GM10266 (cell line): ENCODE measurements around the gene PTCH2.

Experiments used
- DNase-seq: peaks from one replicate; pipeline ENCODE4 v3.0.0; 2012; ENCODE audit errors: extremely low spot score
- TF ChIP-seq, protein P1 (sequence below): IDR thresholded peaks from 2 replicates; pipeline ENCODE4 v1.5.1; 2012; ENCODE audit warnings: mild to moderate bottlenecking, low read depth; ENCODE audit not compliant: control insufficient read depth, insufficient read depth; ENCODE audit errors: missing control alignments

The PTCH2 gene

DNA sequence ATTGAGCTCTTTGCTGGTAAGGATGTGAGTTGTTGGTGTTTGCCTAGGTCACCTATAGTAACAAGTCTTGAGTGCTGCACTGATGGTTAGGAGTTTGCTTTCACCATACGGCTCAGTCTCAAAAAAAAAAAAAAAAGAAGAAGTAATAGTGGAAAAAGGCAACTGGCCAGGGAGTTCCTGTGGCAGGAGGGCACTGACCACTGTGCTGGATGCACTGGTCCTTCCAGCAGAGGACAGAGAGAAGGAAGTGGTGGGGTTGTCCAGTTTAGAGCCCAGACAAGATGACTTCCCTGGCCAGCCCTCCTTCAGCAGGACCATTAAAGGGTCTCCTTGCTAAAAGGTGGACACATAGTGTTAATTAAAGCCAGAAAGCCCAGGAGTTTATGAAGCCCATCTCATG lies 11.9 kb upstream of the PTCH2 start:
- DNase-seq, result no peak
- TF ChIP-seq, protein P1, sequence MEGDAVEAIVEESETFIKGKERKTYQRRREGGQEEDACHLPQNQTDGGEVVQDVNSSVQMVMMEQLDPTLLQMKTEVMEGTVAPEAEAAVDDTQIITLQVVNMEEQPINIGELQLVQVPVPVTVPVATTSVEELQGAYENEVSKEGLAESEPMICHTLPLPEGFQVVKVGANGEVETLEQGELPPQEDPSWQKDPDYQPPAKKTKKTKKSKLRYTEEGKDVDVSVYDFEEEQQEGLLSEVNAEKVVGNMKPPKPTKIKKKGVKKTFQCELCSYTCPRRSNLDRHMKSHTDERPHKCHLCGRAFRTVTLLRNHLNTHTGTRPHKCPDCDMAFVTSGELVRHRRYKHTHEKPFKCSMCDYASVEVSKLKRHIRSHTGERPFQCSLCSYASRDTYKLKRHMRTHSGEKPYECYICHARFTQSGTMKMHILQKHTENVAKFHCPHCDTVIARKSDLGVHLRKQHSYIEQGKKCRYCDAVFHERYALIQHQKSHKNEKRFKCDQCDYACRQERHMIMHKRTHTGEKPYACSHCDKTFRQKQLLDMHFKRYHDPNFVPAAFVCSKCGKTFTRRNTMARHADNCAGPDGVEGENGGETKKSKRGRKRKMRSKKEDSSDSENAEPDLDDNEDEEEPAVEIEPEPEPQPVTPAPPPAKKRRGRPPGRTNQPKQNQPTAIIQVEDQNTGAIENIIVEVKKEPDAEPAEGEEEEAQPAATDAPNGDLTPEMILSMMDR, result no peak

DNA sequence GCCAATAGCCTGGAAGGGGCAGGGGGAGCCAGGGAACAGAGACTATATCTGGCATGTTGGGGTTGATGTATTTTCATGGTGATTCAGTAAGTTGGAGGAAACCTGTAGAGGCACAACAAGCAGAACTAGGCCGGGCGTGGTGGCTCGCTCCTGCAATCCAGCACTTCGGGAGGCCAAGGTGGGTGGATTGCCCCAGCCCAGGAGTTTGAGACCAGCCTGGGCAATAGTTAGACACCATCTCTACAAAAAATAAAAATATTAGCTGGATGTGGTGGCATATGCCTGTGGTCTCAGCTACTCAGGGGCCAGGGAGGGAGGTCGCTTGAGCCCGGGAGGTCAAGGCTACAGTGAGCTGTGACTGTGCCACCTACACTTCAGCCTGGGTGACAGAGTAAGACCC lies 10.1 kb upstream of the PTCH2 start:
- TF ChIP-seq, protein P1, result no peak
- DNase-seq, result no peak

DNA sequence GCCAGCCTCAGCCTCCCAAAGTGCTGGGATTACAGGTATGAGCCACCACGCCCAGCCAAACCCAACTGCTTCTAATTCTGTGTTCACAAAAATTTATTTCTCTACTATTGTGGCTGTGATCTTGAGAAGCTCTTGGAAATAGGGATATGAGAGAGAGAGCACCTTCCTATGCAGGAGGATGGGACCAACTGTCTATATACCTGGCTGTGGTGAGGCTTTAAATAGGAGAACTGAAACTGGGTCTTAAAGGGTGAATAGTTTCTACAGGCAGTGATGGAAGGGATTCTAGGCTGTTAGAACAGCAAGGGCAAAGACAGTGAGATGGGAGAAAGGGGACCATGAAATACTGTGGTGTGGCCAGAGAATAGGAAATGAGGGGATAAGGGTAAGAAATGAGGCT lies 8.3 kb upstream of the PTCH2 start:
- TF ChIP-seq, protein P1, result no peak
- no peak for DNase-seq

DNA sequence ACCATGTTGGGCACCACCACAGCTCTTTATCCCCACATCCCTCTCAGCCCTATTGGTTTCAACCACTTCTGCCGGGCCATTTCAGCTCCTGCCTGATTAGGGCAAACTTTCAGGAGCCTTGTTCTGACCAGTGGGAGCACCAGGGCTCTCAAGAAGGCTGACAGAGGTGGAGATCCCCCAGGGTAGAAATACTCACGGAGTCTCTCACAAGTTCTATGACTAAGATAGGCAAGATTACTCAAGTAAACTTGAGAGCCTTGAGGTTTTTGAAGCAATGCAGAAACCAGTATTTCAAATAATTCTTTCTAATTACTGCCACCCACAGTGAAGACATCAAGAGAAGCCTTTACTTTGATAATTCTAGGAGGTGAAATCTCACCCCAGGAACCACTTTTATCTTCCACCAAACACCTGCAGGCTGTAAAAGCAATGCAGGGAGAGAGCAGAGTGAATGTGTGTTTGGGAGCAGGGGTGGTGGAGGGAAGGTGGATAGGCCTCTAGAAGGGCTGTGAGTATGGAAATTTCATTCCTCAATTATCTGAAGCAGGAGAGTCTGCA lies 6.6 kb upstream of the PTCH2 start:
- DNase-seq, result no peak
- TF ChIP-seq, protein P1, result no peak

DNA sequence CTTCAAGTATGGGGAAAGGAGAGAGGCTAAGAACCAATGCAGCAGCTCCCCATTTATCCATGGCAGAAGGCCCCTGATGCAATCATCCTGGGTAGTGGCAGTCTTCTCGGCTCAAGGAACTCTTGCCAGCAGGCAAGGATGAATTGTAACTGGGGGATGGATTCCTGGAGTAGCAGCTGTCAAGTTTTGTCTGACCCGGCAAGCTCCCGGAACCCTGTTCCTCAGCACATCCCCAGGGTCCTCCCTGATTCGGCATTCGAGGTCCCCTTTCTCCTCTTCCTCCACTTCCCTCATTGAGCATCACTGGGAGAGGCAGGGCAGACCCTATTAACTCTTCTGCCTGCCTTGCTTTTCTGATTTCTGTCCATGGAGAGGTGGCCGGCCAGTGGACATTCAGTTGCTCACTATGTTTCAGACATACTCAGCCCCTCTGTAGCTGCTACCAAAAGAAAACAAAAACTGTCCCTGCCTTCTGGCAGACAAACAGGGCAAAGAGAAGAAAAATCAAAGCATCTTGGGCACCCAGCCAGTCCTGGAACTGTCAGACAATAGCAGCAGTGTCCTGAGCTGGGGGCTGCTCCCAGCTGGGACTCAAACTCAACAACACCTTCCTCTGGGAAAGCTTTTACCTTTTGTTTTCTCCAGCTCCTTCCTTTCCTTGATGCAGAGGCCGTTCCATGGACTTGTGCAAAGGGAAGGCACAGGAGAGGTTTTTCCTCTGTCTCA lies 5.6 kb upstream of the PTCH2 start:
- TF ChIP-seq, protein P1, result no peak
- DNase-seq, result no peak

DNA sequence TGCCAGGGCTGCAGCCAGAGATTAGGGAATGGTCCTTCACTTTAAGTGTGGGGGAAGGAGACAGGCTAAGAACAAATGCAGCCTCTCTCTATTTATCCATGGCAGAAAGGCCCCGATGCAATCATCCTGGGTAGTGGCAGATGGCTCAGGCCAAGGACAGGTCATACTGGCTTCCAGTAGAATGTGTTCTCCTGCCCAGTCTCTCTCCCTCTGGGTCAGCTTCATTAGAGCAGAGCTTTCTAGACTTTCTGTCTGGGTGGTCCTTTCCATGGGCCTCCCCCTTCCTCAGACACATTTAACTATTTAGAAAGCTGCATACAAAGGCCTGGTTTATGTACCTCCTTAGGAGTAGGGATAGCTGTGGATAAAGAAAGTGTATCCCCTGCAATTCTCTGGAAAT lies 4.8 kb upstream of the PTCH2 start:
- TF ChIP-seq, protein P1, result no peak
- no peak for DNase-seq

DNA sequence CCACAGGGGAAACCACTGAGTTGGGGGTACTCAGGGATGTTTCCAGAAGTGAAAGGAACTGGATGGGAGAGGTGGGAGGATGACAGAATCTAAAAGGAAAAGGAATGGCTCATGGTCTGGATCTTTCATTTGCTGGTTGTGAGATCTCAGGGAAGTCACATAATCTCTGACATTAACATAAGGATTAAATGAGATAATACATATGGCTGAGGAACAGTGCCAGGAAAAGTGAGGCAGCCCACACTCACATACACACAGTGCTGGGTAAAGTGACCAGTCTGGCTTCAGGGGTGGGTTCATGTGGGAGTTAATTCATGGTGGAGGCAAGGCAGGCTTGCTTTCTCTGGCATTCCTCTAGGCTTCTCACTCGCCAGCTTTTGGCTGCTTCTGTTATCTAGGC lies 3.9 kb upstream of the PTCH2 start:
- TF ChIP-seq, protein P1, result no peak
- no peak for DNase-seq
